Right lobe of liver (tissue), 4 donors: Measurements from ENCODE around the gene INO80E.

ENCODE experiments used
- POLR2A ChIP-seq: fragments of 450-650 bp; IDR thresholded peaks from one replicate; pipeline ENCODE4 v1.6.1; 2017; ENCODE audit warnings: antibody characterized with exemption, mild to moderate bottlenecking
- TF ChIP-seq, protein P1 (sequence below), 4 donors: fragments of 200-600 bp in 3 of 4; fragments of 450-650 bp in 1 of 4; IDR thresholded peaks; one replicate each; pipeline versions ENCODE4 v1.5.1 to v1.8.0; 2016 to 2022; ENCODE audit warnings: antibody characterized with exemption in 4 of 4, mild to moderate bottlenecking in 2 of 4
- donor health status: DM: no; HTN: no; CAD: no.
- donor health status: DM: no; HTN: no; CAD: no.
- donor health status: DM: no; HTN: yes; CAD: no.

DNA sequence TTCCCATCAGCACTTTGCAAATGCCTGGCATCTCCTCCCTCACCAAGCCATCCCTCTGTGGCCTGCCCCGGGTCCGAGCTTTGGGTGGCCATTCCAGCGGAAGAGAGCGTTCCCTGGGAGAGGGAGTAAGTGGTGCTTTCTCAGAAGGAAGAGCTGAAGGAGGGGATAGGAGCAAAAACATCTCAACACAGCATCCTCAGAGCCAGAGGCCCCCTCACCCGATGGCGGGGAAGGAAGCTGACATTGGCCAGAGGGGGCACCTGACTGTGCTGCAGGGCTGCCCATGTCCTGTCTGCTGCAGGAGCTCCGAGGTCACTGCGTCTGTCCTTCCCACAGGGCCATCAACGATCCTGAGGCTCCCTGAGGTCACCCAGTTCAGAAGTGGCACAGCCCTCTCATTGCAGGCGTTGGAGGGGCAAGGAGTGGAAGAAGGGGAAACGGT lies 35.5 kb downstream of the INO80E start:
- TF ChIP-seq, protein P1, sequence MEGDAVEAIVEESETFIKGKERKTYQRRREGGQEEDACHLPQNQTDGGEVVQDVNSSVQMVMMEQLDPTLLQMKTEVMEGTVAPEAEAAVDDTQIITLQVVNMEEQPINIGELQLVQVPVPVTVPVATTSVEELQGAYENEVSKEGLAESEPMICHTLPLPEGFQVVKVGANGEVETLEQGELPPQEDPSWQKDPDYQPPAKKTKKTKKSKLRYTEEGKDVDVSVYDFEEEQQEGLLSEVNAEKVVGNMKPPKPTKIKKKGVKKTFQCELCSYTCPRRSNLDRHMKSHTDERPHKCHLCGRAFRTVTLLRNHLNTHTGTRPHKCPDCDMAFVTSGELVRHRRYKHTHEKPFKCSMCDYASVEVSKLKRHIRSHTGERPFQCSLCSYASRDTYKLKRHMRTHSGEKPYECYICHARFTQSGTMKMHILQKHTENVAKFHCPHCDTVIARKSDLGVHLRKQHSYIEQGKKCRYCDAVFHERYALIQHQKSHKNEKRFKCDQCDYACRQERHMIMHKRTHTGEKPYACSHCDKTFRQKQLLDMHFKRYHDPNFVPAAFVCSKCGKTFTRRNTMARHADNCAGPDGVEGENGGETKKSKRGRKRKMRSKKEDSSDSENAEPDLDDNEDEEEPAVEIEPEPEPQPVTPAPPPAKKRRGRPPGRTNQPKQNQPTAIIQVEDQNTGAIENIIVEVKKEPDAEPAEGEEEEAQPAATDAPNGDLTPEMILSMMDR (IDR thresholded peaks at IDR 0.05) = no peak
- no peak for TF ChIP-seq POLR2A
